Effector CD8-positive, alpha-beta T cell (primary cell): ENCODE data around the gene IFNL4.
"Not testable (repeated sequence)": the region's sequence is repeated elsewhere in the genome, so short reads cannot be mapped to it uniquely, and the experiment has no call there.

Experiments used
- DNase-seq: peaks from one replicate; lab custom pipeline; 2025; lab: John Stamatoyannopoulos, UW

The IFNL4 gene

GRCh38 chr19:39223703-39224279 is 24.9 kb downstream of the IFNL4 start:
- no peak for DNase-seq

- DNase-seq, result not testable (repeated sequence)
Observed at GRCh38 chr19:39219108-39219507, 29.5 kb downstream of the IFNL4 start.

GRCh38 chr19:39218230-39219007 is 30.2 kb downstream of the IFNL4 start:
- DNase-seq, result no peak

- no peak for DNase-seq
Observed at GRCh38 chr19:39217094-39217493, 31.6 kb downstream of the IFNL4 start.

- DNase-seq, result not testable (repeated sequence)
Observed at GRCh38 chr19:39215323-39215722, 33.3 kb downstream of the IFNL4 start.

DNA sequence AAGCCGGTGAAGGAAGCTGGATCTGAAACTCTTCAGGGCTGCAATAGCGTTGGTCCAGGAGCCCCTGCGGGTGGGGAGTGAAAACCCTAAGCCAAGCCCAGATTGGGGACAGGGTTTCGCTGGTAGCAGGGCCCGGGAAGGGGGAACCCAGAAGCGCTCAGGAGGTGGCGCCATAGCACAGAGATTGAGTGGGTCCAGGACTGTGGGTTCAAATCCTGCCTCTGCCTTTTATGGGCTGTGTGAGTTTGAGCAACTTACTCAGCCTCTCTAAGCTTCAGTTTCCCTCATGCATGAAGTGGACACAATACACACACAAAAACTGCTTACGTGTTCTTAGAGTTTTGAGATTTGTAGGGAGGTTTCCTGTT is 36.3 kb downstream of the IFNL4 start:
- peak; percentile 27 for DNase-seq

DNA sequence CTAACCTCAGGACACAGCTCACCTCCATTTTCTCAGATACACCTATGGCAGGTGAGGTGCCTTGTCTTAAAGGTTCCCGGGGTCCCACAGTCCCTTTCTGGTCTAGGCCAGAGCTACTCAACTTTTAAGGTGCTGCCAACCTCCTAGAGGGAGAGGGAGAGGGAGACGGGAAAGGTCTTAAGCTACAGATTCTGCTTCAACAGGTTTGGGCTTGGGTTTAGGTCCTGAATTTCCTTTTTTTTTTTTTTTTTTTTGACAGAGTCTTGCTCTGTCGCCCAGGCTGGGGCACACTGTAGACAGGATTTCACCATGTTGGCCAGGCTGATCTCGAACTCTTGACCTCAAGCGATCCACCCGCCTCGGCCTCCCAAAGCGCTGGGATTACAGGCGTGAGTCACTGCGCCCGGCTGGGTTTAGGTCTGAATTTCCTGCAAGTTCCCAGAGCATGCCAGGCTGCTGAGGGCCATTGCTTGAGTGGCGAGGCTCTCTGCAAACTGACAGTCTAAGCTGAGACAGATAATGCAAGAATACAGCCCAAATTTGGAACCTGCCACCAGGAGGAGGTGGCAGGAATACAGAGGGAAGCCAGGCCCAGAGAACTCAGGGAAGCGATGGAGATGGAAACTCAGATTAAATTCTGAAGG is 36.8 kb downstream of the IFNL4 start:
- DNase-seq, result no peak

DNA sequence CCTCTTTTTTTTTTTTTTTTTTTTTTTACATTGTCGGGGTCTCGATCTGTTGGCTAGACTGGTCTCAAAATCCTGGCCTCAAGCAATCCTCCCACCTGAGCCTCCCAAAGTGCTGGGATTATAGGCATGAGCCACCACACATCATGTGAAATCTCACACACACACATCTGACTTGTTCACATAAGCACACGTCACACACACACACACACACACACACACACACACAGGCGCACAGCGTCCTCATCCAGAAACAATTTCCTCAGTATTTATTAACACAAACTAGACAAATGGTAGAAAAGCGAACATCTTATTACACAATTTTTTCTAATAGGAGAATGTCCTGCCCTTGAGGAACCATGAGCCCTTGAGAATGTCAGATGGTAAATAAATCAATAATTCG is 39.5 kb downstream of the IFNL4 start:
- no peak for DNase-seq

DNA sequence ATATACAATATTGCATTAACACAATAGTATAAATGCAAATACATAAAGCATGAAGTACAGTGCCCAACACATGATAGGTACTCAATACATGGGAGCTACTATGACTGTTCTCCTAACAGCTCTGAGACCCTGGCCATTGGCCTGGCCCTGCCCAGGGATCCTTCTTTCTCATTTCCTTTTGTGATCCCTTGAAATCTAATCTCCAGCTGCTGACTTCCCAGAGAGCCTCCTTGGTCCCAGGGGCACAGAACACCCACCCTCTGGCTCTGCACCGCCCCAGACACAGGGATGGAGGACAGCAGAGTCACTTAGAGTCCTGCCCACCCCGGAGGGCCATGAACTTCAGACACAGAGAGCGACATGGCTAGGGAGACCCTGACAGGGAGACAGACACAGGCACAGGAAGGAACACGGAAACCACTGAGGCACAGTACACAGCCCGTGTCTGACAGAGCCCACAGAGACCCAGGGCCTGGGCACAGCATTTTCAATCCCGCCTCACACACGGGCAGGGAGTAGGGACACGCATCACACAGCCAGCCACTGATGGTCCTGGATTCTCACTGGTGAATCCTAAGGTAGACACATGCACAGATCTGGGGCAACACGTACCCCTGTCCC is 40.4 kb downstream of the IFNL4 start:
- DNase-seq, result no peak

DNA sequence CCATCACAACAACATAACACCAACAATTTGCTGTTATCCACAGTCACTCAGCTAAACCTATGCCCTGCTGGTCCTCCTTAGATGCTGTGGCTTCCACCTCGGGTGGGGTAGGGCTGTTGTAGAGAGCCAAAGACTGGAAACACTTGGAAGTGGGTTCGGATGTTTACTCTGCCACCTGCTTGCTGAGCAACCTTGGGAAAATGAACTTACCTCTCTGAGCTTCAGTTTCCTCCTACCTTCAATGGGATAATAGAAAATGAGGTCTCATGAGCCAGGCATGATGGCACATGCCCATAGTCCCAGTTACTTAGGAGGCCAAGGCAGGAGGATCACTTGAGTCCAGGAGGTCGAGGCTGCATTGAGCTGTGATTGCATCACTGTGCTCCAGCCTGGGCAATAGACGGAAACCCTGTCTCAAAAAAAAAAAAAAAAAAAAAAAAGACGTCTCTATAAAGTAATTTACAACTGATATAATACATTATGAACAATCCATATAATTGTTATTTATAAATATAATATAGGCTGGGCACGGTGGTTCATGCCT is 41.3 kb downstream of the IFNL4 start:
- no peak for DNase-seq

GRCh38 chr19:39206122-39206521 is 42.5 kb downstream of the IFNL4 start:
- no peak for DNase-seq

DNA sequence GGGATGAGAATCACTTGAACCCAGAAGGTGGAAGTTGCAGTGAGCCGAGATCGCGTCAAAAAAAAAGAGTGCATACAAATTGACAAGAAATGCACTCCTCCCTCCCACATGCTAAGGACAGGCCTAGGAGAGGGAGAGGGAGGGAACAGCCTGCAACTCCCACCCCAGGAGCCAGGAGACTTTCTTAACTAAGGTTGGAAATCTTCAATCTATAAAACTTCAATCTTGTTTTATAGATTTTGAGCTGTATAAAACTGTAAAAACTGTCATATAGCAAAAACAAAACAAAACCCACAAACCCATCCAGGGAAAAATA is 43.2 kb downstream of the IFNL4 start:
- no peak for DNase-seq

- no peak for DNase-seq
Observed at GRCh38 chr19:39203372-39204341, 45.0 kb downstream of the IFNL4 start, which contains the start of gene SYCN. SYCN (minus strand) TSS chr19:39204263; CDS start chr19:39204254, 9 bp downstream.

DNA sequence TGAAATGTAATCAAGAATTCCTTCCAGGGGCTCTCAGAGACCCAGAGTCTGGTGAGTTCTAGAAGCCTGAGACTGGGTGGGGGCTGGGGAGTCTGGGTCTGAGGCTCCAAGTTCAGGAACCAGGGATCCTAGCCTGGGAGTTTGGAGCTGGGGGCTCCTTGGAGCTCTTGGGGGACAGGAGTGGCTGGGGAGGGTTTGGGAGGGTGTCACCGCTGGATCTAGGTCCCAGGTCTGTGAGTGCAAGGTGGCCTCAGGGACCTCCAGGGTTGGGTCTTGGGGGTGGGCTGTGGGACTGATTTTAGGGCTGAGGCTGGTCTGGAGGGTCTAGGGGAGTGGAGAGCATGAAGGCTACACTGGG is 45.7 kb downstream of the IFNL4 start:
- DNase-seq, result no peak

DNA sequence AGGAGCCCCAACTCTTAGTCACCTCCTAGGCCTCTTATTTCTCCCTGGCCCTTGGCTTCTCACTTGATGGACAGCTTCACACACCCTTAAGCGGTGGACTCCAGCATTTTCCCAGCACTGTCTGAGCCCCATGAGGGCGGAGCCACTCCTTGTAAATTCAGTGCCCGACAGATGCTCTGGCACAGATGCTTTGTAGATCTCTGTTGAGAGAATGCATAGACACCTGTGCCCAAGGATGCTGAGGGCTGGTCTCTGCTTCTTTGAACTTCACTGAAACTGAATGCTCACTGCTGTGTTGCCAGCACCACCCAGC is 47.9 kb downstream of the IFNL4 start:
- DNase-seq, result no peak

DNA sequence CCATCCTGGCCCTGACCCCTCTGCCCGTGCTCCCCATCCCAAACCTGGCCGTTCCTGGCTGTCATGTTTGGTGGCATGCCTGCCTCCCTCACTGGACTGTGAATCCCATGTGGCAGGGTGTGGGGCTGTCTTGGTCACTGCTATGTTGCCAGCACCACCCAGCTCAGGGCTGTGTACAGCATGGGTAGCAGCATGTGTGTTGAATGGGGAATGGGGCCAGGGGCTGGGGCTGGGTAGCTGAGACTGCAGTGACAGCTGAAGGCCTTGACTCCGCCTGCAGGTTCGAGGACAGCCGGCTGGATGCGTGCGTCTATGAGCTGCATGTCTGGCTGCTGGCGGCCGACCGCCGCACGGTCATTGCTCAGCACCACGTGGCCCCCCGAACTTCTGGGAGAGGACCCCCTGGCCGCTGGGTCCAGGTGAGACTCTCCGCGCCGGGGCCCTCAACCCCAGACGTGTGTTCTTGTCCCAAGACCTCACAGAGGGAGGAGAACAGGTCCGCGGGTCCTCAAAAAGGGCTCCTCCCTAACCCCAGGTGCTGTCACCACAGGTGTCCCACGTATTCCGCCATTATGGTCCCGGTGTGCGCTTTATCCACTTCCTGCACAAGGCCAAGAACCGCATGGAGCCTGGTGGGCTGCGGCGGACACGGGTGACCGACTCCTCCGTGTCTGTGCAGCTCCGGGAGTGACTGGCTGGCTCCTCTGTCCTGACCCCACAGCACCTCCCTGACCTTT is 48.4 kb downstream of the IFNL4 start:
- DNase-seq, result no peak

DNA sequence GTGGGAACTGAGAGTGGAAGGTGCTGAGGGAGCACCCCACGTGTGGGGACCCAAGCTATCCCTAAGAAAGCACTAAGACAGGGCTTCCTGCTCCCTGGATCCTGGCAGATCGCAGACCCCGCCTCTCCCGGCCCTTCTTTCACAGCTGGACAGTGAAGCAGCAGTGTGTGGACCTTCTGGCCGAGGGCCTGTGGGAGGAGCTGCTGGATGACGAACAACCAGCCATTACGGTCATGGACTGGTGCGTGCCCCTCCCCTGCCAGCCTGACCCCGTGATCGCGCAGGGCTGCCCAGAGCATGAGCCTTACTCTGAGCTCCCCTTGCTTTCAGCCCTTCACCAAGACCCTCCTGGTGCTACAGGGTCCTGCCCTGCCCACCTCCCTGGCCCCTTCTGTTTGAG is 49.6 kb downstream of the IFNL4 start:
- DNase-seq, result no peak

DNA sequence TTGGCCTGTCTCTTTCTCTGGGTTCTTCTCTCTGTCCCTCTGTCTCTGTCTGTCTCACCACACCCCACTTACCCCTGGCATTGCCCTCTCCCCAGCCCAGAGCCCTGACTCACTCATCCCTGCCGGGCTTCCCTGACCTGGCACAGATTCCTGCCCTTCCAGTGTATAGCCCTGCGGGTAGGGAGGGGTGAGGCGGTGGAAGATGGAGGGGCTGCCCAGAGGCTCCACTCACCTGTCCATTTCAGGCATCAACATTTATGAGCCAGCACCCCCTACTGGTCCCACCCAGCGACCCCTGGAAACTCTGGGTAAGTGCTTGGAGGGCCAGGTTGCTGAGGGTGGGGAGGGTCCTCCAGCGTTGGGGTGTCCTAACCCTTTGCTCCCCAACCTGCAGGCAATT is 50.8 kb downstream of the IFNL4 start:
- no peak for DNase-seq

- no peak for DNase-seq
Observed at GRCh38 chr19:39196860-39197562, 51.6 kb downstream of the IFNL4 start, which contains the start of gene NCCRP1. NCCRP1 (plus strand) TSS chr19:39196964; CDS start chr19:39196983, 19 bp downstream.

DNA sequence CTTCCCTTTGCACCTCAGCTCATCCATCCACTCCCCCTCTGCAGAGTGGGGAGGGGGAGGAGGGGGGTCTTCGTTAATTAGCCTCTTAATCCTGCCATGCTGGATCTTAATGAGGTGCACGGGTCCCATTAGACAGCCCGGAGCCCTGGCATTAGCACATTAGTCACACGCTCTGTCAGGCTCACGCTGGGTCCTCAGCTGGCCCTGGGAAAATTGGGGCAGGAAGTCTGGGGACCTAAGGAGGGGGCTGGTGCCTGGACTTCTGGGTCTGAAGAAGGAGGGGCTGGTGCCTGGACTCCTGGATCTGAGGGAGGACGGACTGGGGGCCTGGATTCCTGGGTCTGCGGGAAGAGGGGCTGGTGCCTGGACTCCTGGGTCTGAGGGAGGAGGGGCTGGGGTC is 52.3 kb downstream of the IFNL4 start:
- DNase-seq, result no peak
